ENCODE measurements around the gene ZBP1.

DNA sequence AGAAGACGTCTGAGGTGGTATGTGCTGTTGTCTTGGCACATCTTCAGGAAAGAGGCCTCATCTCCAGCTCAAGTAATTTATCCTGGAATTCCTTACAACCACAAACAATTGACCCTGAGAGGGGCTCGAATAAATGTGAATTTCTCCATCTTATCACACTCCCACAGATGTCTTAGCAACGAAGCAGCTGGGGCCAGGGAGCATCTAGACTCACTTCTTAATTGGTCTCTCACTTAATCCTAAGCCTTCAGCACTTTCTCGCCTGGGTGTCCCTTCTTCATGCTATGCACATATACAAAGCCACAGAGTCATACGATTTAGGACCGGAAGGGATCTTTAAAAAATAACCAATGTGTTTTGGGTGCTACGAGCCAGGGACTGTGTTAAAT, 32.2 kb downstream of the ZBP1 start:
- no peak for TF ChIP-seq POLR2A (IDR thresholded peaks at IDR 0.05)
- TF ChIP-seq, protein P1, sequence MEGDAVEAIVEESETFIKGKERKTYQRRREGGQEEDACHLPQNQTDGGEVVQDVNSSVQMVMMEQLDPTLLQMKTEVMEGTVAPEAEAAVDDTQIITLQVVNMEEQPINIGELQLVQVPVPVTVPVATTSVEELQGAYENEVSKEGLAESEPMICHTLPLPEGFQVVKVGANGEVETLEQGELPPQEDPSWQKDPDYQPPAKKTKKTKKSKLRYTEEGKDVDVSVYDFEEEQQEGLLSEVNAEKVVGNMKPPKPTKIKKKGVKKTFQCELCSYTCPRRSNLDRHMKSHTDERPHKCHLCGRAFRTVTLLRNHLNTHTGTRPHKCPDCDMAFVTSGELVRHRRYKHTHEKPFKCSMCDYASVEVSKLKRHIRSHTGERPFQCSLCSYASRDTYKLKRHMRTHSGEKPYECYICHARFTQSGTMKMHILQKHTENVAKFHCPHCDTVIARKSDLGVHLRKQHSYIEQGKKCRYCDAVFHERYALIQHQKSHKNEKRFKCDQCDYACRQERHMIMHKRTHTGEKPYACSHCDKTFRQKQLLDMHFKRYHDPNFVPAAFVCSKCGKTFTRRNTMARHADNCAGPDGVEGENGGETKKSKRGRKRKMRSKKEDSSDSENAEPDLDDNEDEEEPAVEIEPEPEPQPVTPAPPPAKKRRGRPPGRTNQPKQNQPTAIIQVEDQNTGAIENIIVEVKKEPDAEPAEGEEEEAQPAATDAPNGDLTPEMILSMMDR (IDR thresholded peaks at IDR 0.05): no peak
